ENCODE measurements around the gene POU6F2. TPM values are rescaled to one million over a fixed set of nuclear protein-coding genes. Genes with fewer than 3 reads are reported as not detected.

The POU6F2 gene
- total RNA-seq, 1 experiment from 2014 or later = 3.9 TPM

DNA sequence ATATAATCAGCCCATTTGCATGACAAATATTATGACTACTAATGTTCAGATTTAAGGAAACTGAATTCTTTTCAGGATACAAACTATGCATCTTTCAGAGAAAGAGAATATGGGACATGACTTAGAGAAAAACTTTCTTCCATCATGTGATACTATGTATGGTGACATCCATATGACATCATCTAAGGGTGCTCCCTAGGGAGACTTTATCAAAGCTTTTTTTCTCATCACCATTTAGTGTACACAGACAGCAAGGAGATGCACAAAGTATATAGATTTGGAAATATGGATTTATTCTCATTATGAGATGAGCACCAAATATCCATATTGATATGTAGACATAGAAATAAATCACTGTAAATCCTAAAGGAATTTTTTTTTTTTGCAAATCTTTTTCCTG lies 424.3 kb downstream of the POU6F2 start:
- no peaks in the 10 kb centered on the region for H3K9me3 Mint-ChIP-seq (ENCODE audit: unreplicated experiment)
- H3K4me3 Mint-ChIP-seq (ENCODE audit: unreplicated experiment) = no peak overlapping the region
- ChIA-PET POLR2A (no interaction called here), CTCF (no interaction called here)
- Histone ChIP-seq H3K27me3 (replicated peaks; ENCODE audit: control insufficient read depth, insufficient read depth, low read length) (no peaks in the 10 kb centered on the region), H3K36me3 (ENCODE audit: control insufficient read depth, insufficient read depth, low read length) (no peaks in the 10 kb centered on the region), H3K4me3 (ENCODE audit: low read depth, low read length) (no peak overlapping the region), H3K9me3 (no peaks in the 10 kb centered on the region), H3K4me1 (no peaks in the 10 kb centered on the region)
- TF ChIP-seq, protein P1, sequence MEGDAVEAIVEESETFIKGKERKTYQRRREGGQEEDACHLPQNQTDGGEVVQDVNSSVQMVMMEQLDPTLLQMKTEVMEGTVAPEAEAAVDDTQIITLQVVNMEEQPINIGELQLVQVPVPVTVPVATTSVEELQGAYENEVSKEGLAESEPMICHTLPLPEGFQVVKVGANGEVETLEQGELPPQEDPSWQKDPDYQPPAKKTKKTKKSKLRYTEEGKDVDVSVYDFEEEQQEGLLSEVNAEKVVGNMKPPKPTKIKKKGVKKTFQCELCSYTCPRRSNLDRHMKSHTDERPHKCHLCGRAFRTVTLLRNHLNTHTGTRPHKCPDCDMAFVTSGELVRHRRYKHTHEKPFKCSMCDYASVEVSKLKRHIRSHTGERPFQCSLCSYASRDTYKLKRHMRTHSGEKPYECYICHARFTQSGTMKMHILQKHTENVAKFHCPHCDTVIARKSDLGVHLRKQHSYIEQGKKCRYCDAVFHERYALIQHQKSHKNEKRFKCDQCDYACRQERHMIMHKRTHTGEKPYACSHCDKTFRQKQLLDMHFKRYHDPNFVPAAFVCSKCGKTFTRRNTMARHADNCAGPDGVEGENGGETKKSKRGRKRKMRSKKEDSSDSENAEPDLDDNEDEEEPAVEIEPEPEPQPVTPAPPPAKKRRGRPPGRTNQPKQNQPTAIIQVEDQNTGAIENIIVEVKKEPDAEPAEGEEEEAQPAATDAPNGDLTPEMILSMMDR (IDR thresholded peaks at IDR 0.05; ENCODE audit: insufficient read depth in 1 of 2, low read depth in 1 of 2, low read length in 1 of 2, severe bottlenecking in 1 of 2, unreplicated experiment in 1 of 2) = no peak
- no peaks in the 10 kb centered on the region for H3K36me3 Mint-ChIP-seq (ENCODE audit: insufficient read depth, unreplicated experiment)
- no peak overlapping the region for H3K27ac Mint-ChIP-seq (ENCODE audit: unreplicated experiment)
- peaks cover 11% of the 10 kb centered on the region for H3K27me3 Mint-ChIP-seq (ENCODE audit: insufficient read depth, unreplicated experiment)
- H3K4me1 Mint-ChIP-seq (ENCODE audit: low read depth, unreplicated experiment) = peaks cover 10% of the 10 kb centered on the region
- no peak for DNase-seq
- no TSS peak for BruUV-seq (replicated peaks)
- intact Hi-C loops (cut with micrococcal nuclease; ENCODE audit: unreplicated experiment) = no loop called here

DNA sequence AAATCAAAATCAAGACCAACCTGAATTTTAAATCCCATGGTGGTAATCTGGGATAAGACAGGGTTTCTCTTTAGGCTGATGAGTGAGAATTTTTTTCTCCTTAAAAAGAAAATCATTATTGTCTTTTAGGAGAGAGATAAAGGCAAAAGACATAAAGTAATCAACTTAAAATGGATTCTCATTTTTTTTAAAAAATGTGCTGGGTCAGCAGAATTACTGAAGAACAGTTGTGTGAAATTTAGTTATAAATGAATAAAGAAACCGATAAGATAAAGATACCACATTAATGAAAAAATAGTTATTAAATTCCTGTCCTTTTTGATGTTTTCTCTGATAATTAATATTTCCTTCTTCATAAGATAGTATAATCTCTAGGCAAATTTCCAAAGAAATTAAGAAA lies 427.2 kb downstream of the POU6F2 start:
- no peaks in the 10 kb centered on the region for H3K36me3 ChIP-seq (ENCODE audit: control insufficient read depth, insufficient read depth, low read length)
- H3K27me3 Mint-ChIP-seq (ENCODE audit: insufficient read depth, unreplicated experiment) = peaks cover 3% of the 10 kb centered on the region
- POLR2A ChIA-PET = no interaction called here
- TF ChIP-seq, protein P1 (IDR thresholded peaks at IDR 0.05; ENCODE audit: insufficient read depth in 1 of 2, low read depth in 1 of 2, low read length in 1 of 2, severe bottlenecking in 1 of 2, unreplicated experiment in 1 of 2) = no peak
- no peak overlapping the region for H3K27ac Mint-ChIP-seq (ENCODE audit: unreplicated experiment)
- H3K4me3 ChIP-seq (ENCODE audit: low read depth, low read length) = no peak overlapping the region
- no peaks in the 10 kb centered on the region for H3K4me1 ChIP-seq
- no peak overlapping the region for H3K4me3 Mint-ChIP-seq (ENCODE audit: unreplicated experiment)
- H3K27me3 ChIP-seq (replicated peaks; ENCODE audit: control insufficient read depth, insufficient read depth, low read length) = no peaks in the 10 kb centered on the region
- H3K9me3 Mint-ChIP-seq (ENCODE audit: unreplicated experiment) = no peaks in the 10 kb centered on the region
- BruUV-seq (replicated peaks) = no TSS peak
- DNase-seq = no peak
- H3K36me3 Mint-ChIP-seq (ENCODE audit: insufficient read depth, unreplicated experiment) = no peaks in the 10 kb centered on the region
- CTCF ChIA-PET = no interaction called here
- H3K4me1 Mint-ChIP-seq (ENCODE audit: low read depth, unreplicated experiment) = peaks cover 10% of the 10 kb centered on the region
- intact Hi-C loops (cut with micrococcal nuclease; ENCODE audit: unreplicated experiment) = no loop called here
- no peaks in the 10 kb centered on the region for H3K9me3 ChIP-seq

DNA sequence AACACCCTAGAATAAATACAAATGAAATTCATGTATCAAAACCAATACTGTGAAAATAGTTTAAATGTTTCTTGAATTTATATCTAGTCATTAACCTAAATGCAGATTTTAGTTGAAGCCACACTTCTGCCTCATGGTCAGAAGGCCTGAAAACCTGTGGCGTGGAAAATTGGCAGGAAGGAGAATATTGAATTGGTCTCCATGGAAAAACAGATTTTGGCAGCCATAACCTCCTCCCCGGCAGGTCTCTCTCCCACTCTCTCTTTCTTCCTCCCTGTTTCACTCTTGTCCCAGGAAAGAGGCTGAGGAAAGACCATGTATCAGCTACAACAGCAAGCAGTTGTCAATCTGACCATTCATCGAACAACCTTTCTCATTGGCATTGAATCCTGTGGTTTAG lies 427.9 kb downstream of the POU6F2 start:
- ChIA-PET POLR2A (no interaction called here), CTCF (no interaction called here)
- H3K4me3 Mint-ChIP-seq (ENCODE audit: unreplicated experiment) = no peak overlapping the region
- intact Hi-C loops (cut with micrococcal nuclease; ENCODE audit: unreplicated experiment) = no loop called here
- H3K36me3 Mint-ChIP-seq (ENCODE audit: insufficient read depth, unreplicated experiment) = no peaks in the 10 kb centered on the region
- TF ChIP-seq, protein P1 (IDR thresholded peaks at IDR 0.05; ENCODE audit: insufficient read depth in 1 of 2, low read depth in 1 of 2, low read length in 1 of 2, severe bottlenecking in 1 of 2, unreplicated experiment in 1 of 2) = no peak
- no peak for DNase-seq
- no peak overlapping the region for H3K4me3 ChIP-seq (ENCODE audit: low read depth, low read length)
- H3K4me1 ChIP-seq = no peaks in the 10 kb centered on the region
- no peak overlapping the region for H3K27ac Mint-ChIP-seq (ENCODE audit: unreplicated experiment)
- BruUV-seq (replicated peaks) = no TSS peak
- peaks cover 3% of the 10 kb centered on the region for H3K27me3 Mint-ChIP-seq (ENCODE audit: insufficient read depth, unreplicated experiment)
- no peaks in the 10 kb centered on the region for H3K9me3 ChIP-seq
- peaks cover 10% of the 10 kb centered on the region for H3K4me1 Mint-ChIP-seq (ENCODE audit: low read depth, unreplicated experiment)
- H3K9me3 Mint-ChIP-seq (ENCODE audit: unreplicated experiment) = no peaks in the 10 kb centered on the region
- no peaks in the 10 kb centered on the region for H3K27me3 ChIP-seq (replicated peaks; ENCODE audit: control insufficient read depth, insufficient read depth, low read length)
- no peaks in the 10 kb centered on the region for H3K36me3 ChIP-seq (ENCODE audit: control insufficient read depth, insufficient read depth, low read length)

All from Caco-2 (cell line).